ENCODE results near the gene TRIM41.
"Not testable (repeated sequence)": the region's sequence is repeated elsewhere in the genome, so short reads cannot be mapped to it uniquely, and the experiment has no call there.

TRIM41 gene

DNA sequence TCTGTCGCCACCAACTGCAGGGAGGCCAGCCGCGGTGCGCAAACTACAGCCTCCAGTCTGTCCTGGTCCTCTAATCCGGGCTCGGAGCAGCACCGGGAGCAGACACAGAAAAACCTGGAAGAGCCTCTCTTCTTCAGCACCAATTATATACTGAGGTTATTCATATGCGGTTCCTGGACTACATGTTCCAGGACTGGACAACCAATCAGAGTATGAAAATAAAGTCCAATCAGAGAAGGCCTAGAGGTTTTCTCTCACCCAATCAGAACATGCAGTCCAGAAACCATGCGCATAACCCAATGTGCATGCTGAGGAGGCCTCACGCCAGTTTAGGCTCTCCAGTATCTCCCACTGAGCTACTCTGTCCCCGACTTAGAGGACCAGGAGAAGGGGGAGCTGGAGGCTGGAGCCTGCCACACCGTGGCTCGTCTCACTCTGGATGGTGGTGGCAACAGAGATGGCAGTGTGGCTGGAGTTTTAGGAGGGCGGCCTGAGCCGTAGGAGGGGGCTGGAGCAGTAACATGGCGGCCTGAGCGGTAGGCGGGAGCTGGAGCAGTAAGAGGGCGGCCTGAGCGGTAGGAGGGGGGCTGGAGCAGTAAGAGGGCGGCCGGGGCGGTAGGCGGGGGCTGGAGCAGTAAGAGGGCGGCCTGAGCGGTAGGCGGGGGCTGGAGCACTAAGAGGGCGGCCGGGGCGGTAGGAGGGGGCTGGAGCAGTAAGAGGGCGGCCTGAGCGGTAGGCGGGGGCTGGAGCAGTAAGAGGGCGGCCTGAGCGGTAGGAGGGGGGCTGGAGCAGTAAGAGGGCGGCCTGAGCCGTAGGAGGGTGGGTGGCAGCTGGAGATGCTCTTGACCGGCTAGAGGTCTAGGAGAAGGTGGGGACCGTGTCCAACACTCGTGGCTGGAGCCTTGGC, 58.2 kb downstream of the TRIM41 start:
- no peak for FAIRE-seq
- no peak for DNase-seq (ENCODE audit: extremely low spot score, insufficient read length, low read depth)

DNA sequence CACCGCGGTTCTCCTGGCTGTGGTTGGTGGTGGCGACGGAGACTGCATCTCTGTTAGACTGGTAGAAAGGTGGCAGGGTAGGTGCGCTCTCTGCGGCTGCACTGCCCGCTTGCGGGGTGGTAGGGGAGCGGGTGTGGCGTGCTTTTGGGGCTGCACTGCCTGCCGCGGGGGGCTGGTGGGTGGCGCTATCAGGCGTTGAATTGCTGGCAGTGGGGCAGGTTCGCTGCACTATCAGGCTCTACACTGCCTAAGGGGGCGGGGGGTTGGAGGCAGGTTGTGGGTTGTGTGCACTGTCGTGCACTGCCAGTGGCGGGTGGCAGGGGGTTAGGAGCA, 58.9 kb downstream of the TRIM41 start:
- no peak for FAIRE-seq
- DNase-seq (ENCODE audit: extremely low spot score, insufficient read length, low read depth): no peak

DNA sequence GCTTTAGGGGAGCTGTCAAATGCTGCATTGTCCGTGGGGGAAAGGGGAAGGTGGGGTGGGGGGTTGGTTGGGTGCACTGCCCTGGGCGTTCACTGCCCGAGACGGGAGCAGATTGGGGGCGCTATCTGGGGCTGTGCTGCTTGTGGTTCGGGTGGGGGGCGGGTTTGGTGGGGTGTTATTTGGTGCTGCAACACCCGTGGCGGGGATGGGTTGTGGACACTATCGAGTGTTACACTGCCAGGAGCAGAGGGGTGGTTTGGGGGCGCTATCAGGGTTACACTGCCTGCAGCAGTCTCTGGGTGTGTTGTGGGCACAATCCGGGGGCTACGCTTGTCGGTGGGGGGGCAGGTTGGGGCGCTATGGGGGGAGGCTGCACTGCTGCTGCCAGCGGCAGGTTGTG, 59.3 kb downstream of the TRIM41 start:
- not testable (repeated sequence) for FAIRE-seq; DNase-seq (ENCODE audit: extremely low spot score, insufficient read length, low read depth)

DNA sequence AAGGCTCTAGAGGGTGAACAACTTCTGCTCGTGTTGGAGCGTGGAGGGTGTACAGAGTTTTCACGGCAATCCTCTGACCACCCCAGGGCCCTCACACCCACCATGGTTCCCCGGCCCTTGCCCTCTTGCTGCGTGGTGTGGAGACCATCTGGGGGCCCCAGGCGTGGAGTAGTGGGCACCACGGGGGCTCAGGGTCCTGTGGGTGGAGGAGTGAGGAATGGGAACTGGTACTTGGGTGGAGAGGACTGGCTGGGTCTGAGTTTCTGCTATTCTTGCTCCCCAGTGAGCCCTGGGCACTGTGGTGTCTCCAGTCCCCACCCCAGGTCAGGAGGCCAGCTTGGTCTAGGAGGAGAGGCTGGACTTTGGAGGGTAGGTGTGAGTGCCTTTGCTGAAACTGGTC, 59.8 kb downstream of the TRIM41 start:
- DNase-seq (ENCODE audit: extremely low spot score, insufficient read length, low read depth) (no peak), FAIRE-seq (no peak)

DNA sequence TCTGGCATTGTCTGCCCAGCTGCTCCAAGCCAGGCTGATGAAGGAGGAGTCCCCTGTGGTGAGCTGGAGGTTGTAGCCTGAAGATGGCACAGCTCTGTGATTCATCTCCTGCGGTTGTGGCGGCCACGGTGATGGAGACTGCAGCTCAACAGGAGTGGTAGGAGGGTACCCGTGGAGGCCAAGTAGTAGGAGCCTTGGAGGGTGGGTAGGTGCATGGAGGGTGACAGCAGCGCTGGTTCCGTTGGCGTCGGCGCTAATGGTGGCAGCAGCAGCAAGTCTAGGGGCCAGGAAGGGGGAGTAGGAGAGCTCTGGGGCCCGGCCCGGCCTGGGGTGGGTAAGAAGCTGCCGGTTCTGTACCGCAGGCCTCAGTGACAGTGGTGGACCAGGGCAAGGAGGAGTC, 60.3 kb downstream of the TRIM41 start:
- no peak for FAIRE-seq
- DNase-seq (ENCODE audit: extremely low spot score, insufficient read length, low read depth): no peak

DNA sequence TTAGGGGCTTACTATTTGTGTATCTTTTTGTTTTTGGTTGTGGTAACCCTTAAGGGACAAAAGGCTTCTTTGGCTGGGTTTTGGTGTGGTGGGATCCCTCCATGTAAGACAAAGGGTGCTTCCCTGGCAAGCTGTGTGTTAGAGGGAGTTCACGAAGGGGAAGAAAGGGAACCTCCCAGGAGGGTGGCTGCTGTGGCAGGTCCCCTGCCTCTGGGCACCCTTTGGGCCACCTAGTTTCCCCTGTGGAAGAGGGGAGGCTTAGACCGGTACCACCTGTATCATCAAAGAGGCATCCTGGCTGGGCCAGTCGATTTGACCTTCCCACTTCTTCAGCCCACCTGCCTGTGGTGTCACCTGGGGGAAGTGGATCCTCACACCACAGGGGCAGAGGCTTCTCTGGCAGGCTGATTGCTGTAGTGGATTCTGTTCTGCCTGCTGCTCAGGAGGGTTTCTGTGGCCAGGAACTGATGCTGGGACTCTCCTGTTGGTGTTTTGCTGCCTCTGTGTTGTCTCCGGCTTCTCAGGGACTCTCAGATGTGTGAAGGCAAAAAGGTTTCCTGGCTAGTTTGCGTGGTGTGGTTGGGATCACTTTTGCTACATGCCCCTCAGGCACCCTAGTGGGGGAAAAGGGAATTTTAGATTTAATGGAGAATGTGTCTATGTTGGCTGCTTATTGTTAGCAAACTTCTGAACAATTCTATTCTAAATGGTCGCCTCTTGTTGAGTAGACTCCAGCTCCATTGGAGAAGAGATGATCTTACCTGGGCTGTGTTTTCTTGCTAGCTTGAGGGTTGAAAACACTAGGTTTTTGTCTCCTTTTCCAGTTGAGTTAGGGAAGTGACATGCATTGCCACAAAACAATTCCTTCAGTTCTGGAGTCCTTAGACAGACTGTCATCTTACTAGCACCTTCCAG, 61.0 kb downstream of the TRIM41 start:
- DNase-seq (ENCODE audit: extremely low spot score, insufficient read length, low read depth); FAIRE-seq: not testable (repeated sequence)
